ENCODE data around the gene LY9. TPM values are rescaled to one million over a fixed set of nuclear protein-coding genes. Genes with fewer than 3 reads are reported as not detected.
A peak's percentile ranks its signal among the peaks of the same experiment; 100 is the strongest.

The LY9 gene
- total RNA-seq (under 1 TPM in 1 of 2 donors, not detected in 1; 0.10 TPM), polyA plus RNA-seq (ENCODE audit: insufficient read length in 2 of 2) (under 1 TPM; 0.15 to 0.35 TPM)
- long read RNA-seq, donor 1: 0 reads
- long read RNA-seq, donor 2: 0 reads
- long read RNA-seq, donor 3: 0 reads
- long read RNA-seq, donor 4: 0 reads

- 100% methylated on average over 2 of the region's 4 CpGs for WGBS (ENCODE audit: insufficient coverage)
- DNase-seq (ENCODE audit: low read depth in 4 of 6, low spot score in 6 of 6): no peak
- H3K36me3 ChIP-seq (ENCODE audit: control insufficient read depth, insufficient read depth, low read length): no peaks in the 10 kb centered on the region
- H3K4me1 ChIP-seq (ENCODE audit: control insufficient read depth, insufficient read depth, low read length): no peaks in the 10 kb centered on the region
- no peaks in the 10 kb centered on the region for H3K27me3 ChIP-seq (ENCODE audit: control insufficient read depth, insufficient read depth, low read length)
- H3K27ac ChIP-seq (ENCODE audit: low read depth, low read length): no peak within 1 kb of the TSS
- H3K9me3 ChIP-seq (ENCODE audit: control insufficient read depth, insufficient read depth, low read length): no peaks in the 10 kb centered on the region
- no peak within 1 kb of the TSS for H3K4me3 ChIP-seq (ENCODE audit: low read depth, low read length)
Observed at GRCh38 chr1:160795951-160796383, at the start of gene LY9. Gene LY9, plus strand, starts transcription at chr1:160796174. Its CDS starts 14 bp downstream, at chr1:160796188.

- H3K4me1 ChIP-seq (ENCODE audit: control insufficient read depth, insufficient read depth, low read length): no peaks in the 10 kb centered on the region
Observed at GRCh38 chr1:160746836-160747500, 49.0 kb upstream of the LY9 start.

GRCh38 chr1:160747717-160748116 is 48.3 kb upstream of the LY9 start:
- no peak for DNase-seq (ENCODE audit: low read depth in 4 of 6, low spot score in 6 of 6)
- H3K4me3 ChIP-seq (ENCODE audit: low read depth, low read length): no peak overlapping the region
- no peaks in the 10 kb centered on the region for H3K9me3 ChIP-seq (ENCODE audit: control insufficient read depth, insufficient read depth, low read length)
- peaks cover 2% of the 10 kb centered on the region for H3K27me3 ChIP-seq (ENCODE audit: control insufficient read depth, insufficient read depth, low read length)
- H3K27ac ChIP-seq (ENCODE audit: low read depth, low read length): no peak overlapping the region
- H3K4me1 ChIP-seq (ENCODE audit: control insufficient read depth, insufficient read depth, low read length): no peaks in the 10 kb centered on the region
- H3K36me3 ChIP-seq (ENCODE audit: control insufficient read depth, insufficient read depth, low read length): no peaks in the 10 kb centered on the region

More at GRCh38 chr1:160746836-160747500, 49.0 kb upstream of the LY9 start:
- 80% methylated on average over 1 of the region's 7 CpGs for WGBS (ENCODE audit: insufficient coverage)
- Histone ChIP-seq H3K27ac (ENCODE audit: low read depth, low read length) (no peak overlapping the region), H3K36me3 (ENCODE audit: control insufficient read depth, insufficient read depth, low read length) (no peaks in the 10 kb centered on the region), H3K27me3 (ENCODE audit: control insufficient read depth, insufficient read depth, low read length) (peaks cover 2% of the 10 kb centered on the region), H3K4me3 (ENCODE audit: low read depth, low read length) (no peak overlapping the region), H3K9me3 (ENCODE audit: control insufficient read depth, insufficient read depth, low read length) (no peaks in the 10 kb centered on the region)
- DNase-seq (ENCODE audit: low read depth in 4 of 6, low spot score in 6 of 6): no peak

GRCh38 chr1:160748181-160748877 is 47.6 kb upstream of the LY9 start:
- H3K27me3 ChIP-seq (ENCODE audit: control insufficient read depth, insufficient read depth, low read length): peaks cover 2% of the 10 kb centered on the region
- WGBS (ENCODE audit: insufficient coverage): 93% methylated on average over 5 of the region's 10 CpGs
- no peak for DNase-seq (ENCODE audit: low read depth in 4 of 6, low spot score in 6 of 6)

GRCh38 chr1:160748878-160749269 is 47.1 kb upstream of the LY9 start:
- no peak overlapping the region for H3K4me3 ChIP-seq (ENCODE audit: low read depth, low read length)
- no peaks in the 10 kb centered on the region for H3K9me3 ChIP-seq (ENCODE audit: control insufficient read depth, insufficient read depth, low read length)
- no peak overlapping the region for H3K27ac ChIP-seq (ENCODE audit: low read depth, low read length)
- H3K36me3 ChIP-seq (ENCODE audit: control insufficient read depth, insufficient read depth, low read length): no peaks in the 10 kb centered on the region
- peaks cover 2% of the 10 kb centered on the region for H3K27me3 ChIP-seq (ENCODE audit: control insufficient read depth, insufficient read depth, low read length)
- WGBS (ENCODE audit: insufficient coverage): no CpG with 5 or more reads among the region's 1 CpG
- no peaks in the 10 kb centered on the region for H3K4me1 ChIP-seq (ENCODE audit: control insufficient read depth, insufficient read depth, low read length)
- DNase-seq (ENCODE audit: low read depth in 4 of 6, low spot score in 6 of 6): no peak

More at GRCh38 chr1:160748181-160748877, 47.6 kb upstream of the LY9 start:
- H3K4me3 ChIP-seq (ENCODE audit: low read depth, low read length): no peak overlapping the region
- H3K9me3 ChIP-seq (ENCODE audit: control insufficient read depth, insufficient read depth, low read length): no peaks in the 10 kb centered on the region
- no peaks in the 10 kb centered on the region for H3K36me3 ChIP-seq (ENCODE audit: control insufficient read depth, insufficient read depth, low read length)
- no peaks in the 10 kb centered on the region for H3K4me1 ChIP-seq (ENCODE audit: control insufficient read depth, insufficient read depth, low read length)
- no peak overlapping the region for H3K27ac ChIP-seq (ENCODE audit: low read depth, low read length)

- Histone ChIP-seq H3K4me1 (ENCODE audit: control insufficient read depth, insufficient read depth, low read length) (no peaks in the 10 kb centered on the region), H3K36me3 (ENCODE audit: control insufficient read depth, insufficient read depth, low read length) (no peaks in the 10 kb centered on the region), H3K27me3 (ENCODE audit: control insufficient read depth, insufficient read depth, low read length) (peaks cover 2% of the 10 kb centered on the region), H3K9me3 (ENCODE audit: control insufficient read depth, insufficient read depth, low read length) (no peaks in the 10 kb centered on the region), H3K4me3 (ENCODE audit: low read depth, low read length) (no peak overlapping the region), H3K27ac (ENCODE audit: low read depth, low read length) (no peak overlapping the region)
- 90% methylated on average over 2 of the region's 2 CpGs for WGBS (ENCODE audit: insufficient coverage)
- no peak for DNase-seq (ENCODE audit: low read depth in 4 of 6, low spot score in 6 of 6)
Observed at GRCh38 chr1:160750608-160751007, 45.4 kb upstream of the LY9 start.

GRCh38 chr1:160752406-160752805 is 43.6 kb upstream of the LY9 start:
- Histone ChIP-seq H3K36me3 (ENCODE audit: control insufficient read depth, insufficient read depth, low read length) (no peaks in the 10 kb centered on the region), H3K27me3 (ENCODE audit: control insufficient read depth, insufficient read depth, low read length) (peaks cover 2% of the 10 kb centered on the region), H3K9me3 (ENCODE audit: control insufficient read depth, insufficient read depth, low read length) (no peaks in the 10 kb centered on the region), H3K27ac (ENCODE audit: low read depth, low read length) (no peak overlapping the region), H3K4me1 (ENCODE audit: control insufficient read depth, insufficient read depth, low read length) (no peaks in the 10 kb centered on the region), H3K4me3 (ENCODE audit: low read depth, low read length) (no peak overlapping the region)
- 88% methylated on average over 2 of the region's 3 CpGs for WGBS (ENCODE audit: insufficient coverage)
- DNase-seq (ENCODE audit: low read depth in 4 of 6, low spot score in 6 of 6): no peak

GRCh38 chr1:160752924-160753323 is 43.0 kb upstream of the LY9 start:
- Histone ChIP-seq H3K27ac (ENCODE audit: low read depth, low read length) (no peak overlapping the region), H3K4me3 (ENCODE audit: low read depth, low read length) (no peak overlapping the region), H3K36me3 (ENCODE audit: control insufficient read depth, insufficient read depth, low read length) (no peaks in the 10 kb centered on the region), H3K27me3 (ENCODE audit: control insufficient read depth, insufficient read depth, low read length) (peaks cover 2% of the 10 kb centered on the region), H3K9me3 (ENCODE audit: control insufficient read depth, insufficient read depth, low read length) (no peaks in the 10 kb centered on the region), H3K4me1 (ENCODE audit: control insufficient read depth, insufficient read depth, low read length) (no peaks in the 10 kb centered on the region)
- 33% methylated on average over 1 of the region's 5 CpGs for WGBS (ENCODE audit: insufficient coverage)
- DNase-seq (ENCODE audit: low read depth in 4 of 6, low spot score in 6 of 6): peak in 2 of 6 donors; percentile 21 to 44

GRCh38 chr1:160753594-160753993 is 42.4 kb upstream of the LY9 start:
- H3K4me1 ChIP-seq (ENCODE audit: control insufficient read depth, insufficient read depth, low read length): no peaks in the 10 kb centered on the region
- H3K4me3 ChIP-seq (ENCODE audit: low read depth, low read length): no peak overlapping the region
- H3K27ac ChIP-seq (ENCODE audit: low read depth, low read length): no peak overlapping the region
- H3K27me3 ChIP-seq (ENCODE audit: control insufficient read depth, insufficient read depth, low read length): peaks cover 2% of the 10 kb centered on the region
- no peaks in the 10 kb centered on the region for H3K36me3 ChIP-seq (ENCODE audit: control insufficient read depth, insufficient read depth, low read length)
- no peak for DNase-seq (ENCODE audit: low read depth in 4 of 6, low spot score in 6 of 6)
- H3K9me3 ChIP-seq (ENCODE audit: control insufficient read depth, insufficient read depth, low read length): no peaks in the 10 kb centered on the region

GRCh38 chr1:160755461-160755860 is 40.5 kb upstream of the LY9 start:
- no CpG with 5 or more reads among the region's 2 CpGs for WGBS (ENCODE audit: insufficient coverage)
- Histone ChIP-seq H3K36me3 (ENCODE audit: control insufficient read depth, insufficient read depth, low read length) (no peaks in the 10 kb centered on the region), H3K27ac (ENCODE audit: low read depth, low read length) (no peak overlapping the region), H3K27me3 (ENCODE audit: control insufficient read depth, insufficient read depth, low read length) (peaks cover 2% of the 10 kb centered on the region), H3K4me1 (ENCODE audit: control insufficient read depth, insufficient read depth, low read length) (no peaks in the 10 kb centered on the region), H3K4me3 (ENCODE audit: low read depth, low read length) (no peak overlapping the region), H3K9me3 (ENCODE audit: control insufficient read depth, insufficient read depth, low read length) (no peaks in the 10 kb centered on the region)
- no peak for DNase-seq (ENCODE audit: low read depth in 4 of 6, low spot score in 6 of 6)

All from spinal cord (tissue), 10 donors.